K562 (cell line): ENCODE results near the gene FAM24B. TPM values are rescaled to one million over a fixed set of nuclear protein-coding genes. Genes with fewer than 3 reads are reported as not detected.
A peak's percentile ranks its signal among the peaks of the same experiment; 100 is the strongest.

Source experiments
- ARID4B ChIP-seq: sonication (generic); formaldehyde crosslinking; IDR thresholded peaks from 2 replicates; pipeline ENCODE4 v1.8.0; 2022; ENCODE audit warnings: mild to moderate bottlenecking, missing genetic modification reagents
- BHLHE40 ChIP-seq: IDR thresholded peaks from 2 replicates; pipeline ENCODE4 v1.6.1; 2011; ENCODE audit warnings: low read length, improper control_type of control experiment
- BRF2 ChIP-seq: IDR thresholded peaks from 3 replicates; pipeline ENCODE4 v1.6.1; 2011; ENCODE audit warnings: borderline replicate concordance, mild to moderate bottlenecking; ENCODE audit not compliant: insufficient read length, insufficient read depth
- CREB1 ChIP-seq, 2 experiments: sonication (generic) in 1 of 2; formaldehyde crosslinking in 1 of 2; IDR thresholded peaks; 2 replicates each; pipeline versions ENCODE4 v1.6.1 to v1.8.0; 2012 to 2022; ENCODE audit warnings: inconsistent platforms in 1 of 2, mild to moderate bottlenecking in 1 of 2, missing genetic modification reagents in 1 of 2, moderate library complexity in 1 of 2
- CREM ChIP-seq: IDR thresholded peaks from 2 replicates; pipeline ENCODE4 v1.6.1; 2014; ENCODE audit warnings: antibody characterized with exemption, low read depth
- EP400 ChIP-seq: fragments of 450-650 bp; IDR thresholded peaks from 2 replicates; pipeline ENCODE4 v1.6.1; 2017; ENCODE audit warnings: antibody characterized with exemption, mild to moderate bottlenecking, moderate library complexity
- IFI16 ChIP-seq: fragments of 250-450 bp; sonication (Bioruptor Pico); IDR thresholded peaks from 2 replicates; pipeline ENCODE4 v2.1.2; 2022; ENCODE audit warnings: mild to moderate bottlenecking, inconsistent platforms
- KDM5B ChIP-seq: fragments of 200-600 bp; sonication (generic); IDR thresholded peaks from 2 replicates; pipeline ENCODE4 v1.6.1; 2012; ENCODE audit warnings: low read depth, mild to moderate bottlenecking, moderate library complexity, low read length, control low read depth, inconsistent platforms; ENCODE audit not compliant: insufficient replicate concordance
- MBD2 ChIP-seq: sonication (generic); IDR thresholded peaks from 2 replicates; pipeline ENCODE4 v1.6.1; 2016; ENCODE audit warnings: low read depth, borderline replicate concordance
- POLR2AphosphoS5 ChIP-seq: IDR thresholded peaks from 2 replicates; pipeline ENCODE4 v1.6.1; 2011; ENCODE audit warnings: mild to moderate bottlenecking, low read depth, low read length, moderate library complexity; ENCODE audit not compliant: control insufficient read depth, insufficient read depth
- PYGO2 ChIP-seq: fragments of 450-650 bp; IDR thresholded peaks from 2 replicates; pipeline ENCODE4 v1.6.1; 2016; ENCODE audit warnings: mild to moderate bottlenecking, missing genetic modification characterization, moderate library complexity, missing compliant biosample characterization
- RBBP5 ChIP-seq: fragments of 200-600 bp; sonication (generic); IDR thresholded peaks from 2 replicates; pipeline ENCODE4 v1.6.1; 2012; ENCODE audit warnings: borderline replicate concordance, mild to moderate bottlenecking, low read length, control low read depth, inconsistent platforms; ENCODE audit not compliant: insufficient read depth, poor library complexity, severe bottlenecking
- RBM25 ChIP-seq: fragments of 200-400 bp; formaldehyde crosslinking; IDR thresholded peaks from 2 replicates; pipeline ENCODE4 v1.6.1; 2018; ENCODE audit warnings: low read length, low read depth, moderate library complexity; ENCODE audit not compliant: severe bottlenecking
- RFX7 ChIP-seq: fragments of 250-450 bp; sonication (Bioruptor Pico); IDR thresholded peaks from 2 replicates; pipeline ENCODE4 v1.5.1; 2021; ENCODE audit warnings: mild to moderate bottlenecking
- SMARCC2 ChIP-seq: fragments of 450-650 bp; IDR thresholded peaks from 2 replicates; pipeline ENCODE4 v1.6.1; 2017; ENCODE audit warnings: antibody characterized with exemption, moderate library complexity, mild to moderate bottlenecking, low read depth
- TEAD1 ChIP-seq, 2 experiments: fragments of 450-650 bp in 1 of 2; sonication (generic) in 1 of 2; formaldehyde crosslinking; IDR thresholded peaks; 2 replicates each; pipeline versions ENCODE4 v1.4.0 to v1.8.0; 2020 to 2022; ENCODE audit warnings: mild to moderate bottlenecking in 2 of 2, missing genetic modification reagents in 1 of 2
- ZNF311 ChIP-seq: fragments of 250-450 bp; sonication (Bioruptor Pico); IDR thresholded peaks from 2 replicates; pipeline ENCODE4 v1.4.0; 2020; ENCODE audit warnings: mild to moderate bottlenecking, moderate library complexity
- ZNF398 ChIP-seq: fragments of 250-450 bp; sonication (Bioruptor Pico); IDR thresholded peaks from 2 replicates; pipeline ENCODE4 v1.8.0; 2021; ENCODE audit warnings: moderate library complexity, mild to moderate bottlenecking, inconsistent platforms
- ZNF445 ChIP-seq: fragments of 250-450 bp; sonication (Bioruptor Pico); IDR thresholded peaks from 2 replicates; pipeline ENCODE4 v1.4.0; 2020; ENCODE audit warnings: low read depth, mild to moderate bottlenecking, moderate library complexity
- polyA plus RNA-seq, 8 experiments: library from polyadenylated mRNA; depleted of rRNA in 4 of 8; stranded (reverse) in 5 of 8; unstranded in 3 of 8; fragments of >200 nt; fragmentation: Nextera tagmentation in 2 of 8; fragmentation: Illumina TruSeq in 1 of 8; extraction: Ambion mirVana in 2 of 8; extraction: Trizol in 1 of 8; gene quantifications; 2 replicates each; pipeline versions ENCODE4 v1.2.1 to v1.2.3, GENCODE V29; 2011 to 2014; ENCODE audit warnings: inconsistent platforms in 1 of 8, missing spikeins in 1 of 8
- total RNA-seq, 7 experiments: library from RNA; depleted of rRNA in 6 of 7; stranded (reverse); fragments of >200 nt in 6 of 7; fragmentation: Illumina TruSeq in 2 of 7; extraction: Trizol in 2 of 7; gene quantifications; 2 replicates each; pipeline versions ENCODE4 v1.2.1 to v1.2.3, GENCODE V29; 2011 to 2021; ENCODE audit warnings: low replicate concordance in 1 of 7

The FAM24B gene
- total and polyA plus RNA-seq, 9 of the 15 experiments (the other 6 are each of a cell fraction or from before 2014, with no cell fraction given), result 6.0 to 19.6 (median 9.2) TPM

GRCh38 chr10:122879339-122880273 lies at the start of gene FAM24B (continued):
- TF ChIP-seq BHLHE40, result no peak
- peak; percentile 72 for TF ChIP-seq RBBP5
- TF ChIP-seq EP400, result peak; percentile 90
- TF ChIP-seq ZNF311, result no peak
- peak; percentile 52; the same call in 1 of the 2 replicates for TF ChIP-seq MBD2
- peak; percentile 45; the same call in 1 of the 2 replicates for TF ChIP-seq CREM
- TF ChIP-seq RBM25, result no peak
- TF ChIP-seq ARID4B (CRISPR knock-in tag), result peak; percentile 48
- TF ChIP-seq ZNF398 (CRISPR knock-in tag), result no peak
- no peak for TF ChIP-seq ZNF445
- no peak for TF ChIP-seq IFI16 (CRISPR knock-in tag)
- no peak for TF ChIP-seq RFX7 (CRISPR knock-in tag)
- TF ChIP-seq TEAD1 (CRISPR knock-in tag; IDR thresholded peaks at IDR 0.05), result peak in 1 of 2 experiments; percentile 14; a peak in 1 of 4 replicates
- TF ChIP-seq POLR2AphosphoS5, result peak; percentile 78
- no peak for TF ChIP-seq BRF2
- TF ChIP-seq KDM5B, result peak; percentile 55
- TF ChIP-seq PYGO2 (tag), result no peak
- TF ChIP-seq CREB1 (IDR thresholded peaks at IDR 0.05), result no peak; the same call in 1 of the 2 replicates
- no peak for TF ChIP-seq CREB1 (CRISPR knock-in tag; IDR thresholded peaks at IDR 0.05)
- no peak for TF ChIP-seq SMARCC2
